ENCODE measurements around the gene FRMD4A. TPM values are rescaled to one million over a fixed set of nuclear protein-coding genes. Genes with fewer than 3 reads are reported as not detected.

FRMD4A gene
- polyA plus RNA-seq, 1 of the 3 experiments (the other 2 are of a cell fraction): 37.7 TPM

DNA sequence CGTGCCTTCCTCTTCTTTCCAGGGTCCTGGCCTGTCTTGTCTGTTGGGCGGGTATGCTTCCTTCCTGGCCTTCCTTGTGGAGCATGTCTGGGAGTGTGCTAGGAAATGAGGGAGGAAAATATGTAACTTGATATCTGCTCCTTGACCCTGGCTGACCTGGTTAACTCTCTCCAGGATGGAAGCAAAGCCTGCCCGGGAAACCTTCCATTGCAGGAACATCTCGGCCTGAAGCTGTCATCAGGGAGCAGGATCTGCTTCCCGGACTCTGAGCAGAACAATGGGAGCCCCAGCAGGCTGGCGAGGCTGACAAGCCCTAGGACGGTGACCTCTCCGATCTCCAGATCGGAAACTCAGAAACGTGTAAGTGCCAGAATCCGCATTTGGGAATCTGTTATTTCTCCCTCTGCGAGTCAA lies 340.3 kb downstream of the FRMD4A start:
- Histone ChIP-seq H3K27me3 (ENCODE audit: insufficient read depth) (no peaks in the 10 kb centered on the region), H4K20me1 (ENCODE audit: insufficient read depth) (no peaks in the 10 kb centered on the region), H3F3A (replicated peaks; ENCODE audit: insufficient read depth) (peaks cover 39% of the 10 kb centered on the region), H2AFZ (ENCODE audit: low read depth) (peak overlapping the region; percentile 7; the same call in 1 of the 2 replicates), H3K9me3 (no peaks in the 10 kb centered on the region), H3K4me2 (peak overlapping the region; percentile 56; the same call in 1 of the 2 replicates), H3K36me3 (replicated peaks in 1 of 2; ENCODE audit: control insufficient read depth in 1 of 2, insufficient read depth in 2 of 2, low read length in 1 of 2) (no peaks in the 10 kb centered on the region), H3K9me2 (no peaks in the 10 kb centered on the region), H3K4me3 (ENCODE audit: low read depth in 2 of 2, low read length in 1 of 2) (no peak overlapping the region), H3K9ac (no peak overlapping the region; the same call in 1 of the 2 replicates), H3K79me2 (ENCODE audit: insufficient read depth) (peaks cover 17% of the 10 kb centered on the region), H3K27ac (ENCODE audit: low read depth in 2 of 2, low read length in 1 of 2) (peak overlapping the region; percentile 76 to 94; a peak in 3 of 4 replicates), H3K4me1 (ENCODE audit: control insufficient read depth in 1 of 2, insufficient read depth in 2 of 2, low read depth in 1 of 2, low read length in 1 of 2) (peaks cover 16 to 27% of the 10 kb centered on the region in 2 experiments)
- CTCF ChIA-PET: interaction anchor here (1.5 kb wide), 1 partner anchor 71 kb away, joined by 5 read pairs; no protein-coding TSS in a partner anchor
- TF ChIP-seq POLR2AphosphoS5 (IDR thresholded peaks at IDR 0.05; ENCODE audit: low read depth, low read length): no peak
- 0 out of 2 replicates have a peak, but pooled peaks have one; percentile 42 for TF ChIP-seq RXRA (IDR thresholded peaks at IDR 0.05; ENCODE audit: borderline replicate concordance, low read depth)
- TF ChIP-seq, protein P1, sequence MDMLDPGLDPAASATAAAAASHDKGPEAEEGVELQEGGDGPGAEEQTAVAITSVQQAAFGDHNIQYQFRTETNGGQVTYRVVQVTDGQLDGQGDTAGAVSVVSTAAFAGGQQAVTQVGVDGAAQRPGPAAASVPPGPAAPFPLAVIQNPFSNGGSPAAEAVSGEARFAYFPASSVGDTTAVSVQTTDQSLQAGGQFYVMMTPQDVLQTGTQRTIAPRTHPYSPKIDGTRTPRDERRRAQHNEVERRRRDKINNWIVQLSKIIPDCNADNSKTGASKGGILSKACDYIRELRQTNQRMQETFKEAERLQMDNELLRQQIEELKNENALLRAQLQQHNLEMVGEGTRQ (IDR thresholded peaks at IDR 0.05; ENCODE audit: borderline replicate concordance, low read depth, low read length): no peak
- TF ChIP-seq NFIC (IDR thresholded peaks at IDR 0.05; ENCODE audit: borderline replicate concordance): no peak
- TF ChIP-seq MXI1 (IDR thresholded peaks at IDR 0.05; ENCODE audit: low read depth, low read length): no peak
- TF ChIP-seq JUND (IDR thresholded peaks at IDR 0.05): no peak
- no peak for TF ChIP-seq TEAD4 (IDR thresholded peaks at IDR 0.05; ENCODE audit: borderline replicate concordance, insufficient read depth)
- no peak for TF ChIP-seq FOSL2 (IDR thresholded peaks at IDR 0.05; ENCODE audit: borderline replicate concordance, low read depth)
- no peak for TF ChIP-seq NRF1 (IDR thresholded peaks at IDR 0.05; ENCODE audit: low read depth, low read length)
- TF ChIP-seq, protein P2, sequence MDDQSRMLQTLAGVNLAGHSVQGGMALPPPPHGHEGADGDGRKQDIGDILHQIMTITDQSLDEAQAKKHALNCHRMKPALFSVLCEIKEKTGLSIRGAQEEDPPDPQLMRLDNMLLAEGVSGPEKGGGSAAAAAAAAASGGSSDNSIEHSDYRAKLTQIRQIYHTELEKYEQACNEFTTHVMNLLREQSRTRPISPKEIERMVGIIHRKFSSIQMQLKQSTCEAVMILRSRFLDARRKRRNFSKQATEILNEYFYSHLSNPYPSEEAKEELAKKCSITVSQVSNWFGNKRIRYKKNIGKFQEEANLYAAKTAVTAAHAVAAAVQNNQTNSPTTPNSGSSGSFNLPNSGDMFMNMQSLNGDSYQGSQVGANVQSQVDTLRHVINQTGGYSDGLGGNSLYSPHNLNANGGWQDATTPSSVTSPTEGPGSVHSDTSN (IDR thresholded peaks at IDR 0.05): 0 out of 2 replicates have a peak, but pooled peaks have one; percentile 10
- TF ChIP-seq, protein P3, sequence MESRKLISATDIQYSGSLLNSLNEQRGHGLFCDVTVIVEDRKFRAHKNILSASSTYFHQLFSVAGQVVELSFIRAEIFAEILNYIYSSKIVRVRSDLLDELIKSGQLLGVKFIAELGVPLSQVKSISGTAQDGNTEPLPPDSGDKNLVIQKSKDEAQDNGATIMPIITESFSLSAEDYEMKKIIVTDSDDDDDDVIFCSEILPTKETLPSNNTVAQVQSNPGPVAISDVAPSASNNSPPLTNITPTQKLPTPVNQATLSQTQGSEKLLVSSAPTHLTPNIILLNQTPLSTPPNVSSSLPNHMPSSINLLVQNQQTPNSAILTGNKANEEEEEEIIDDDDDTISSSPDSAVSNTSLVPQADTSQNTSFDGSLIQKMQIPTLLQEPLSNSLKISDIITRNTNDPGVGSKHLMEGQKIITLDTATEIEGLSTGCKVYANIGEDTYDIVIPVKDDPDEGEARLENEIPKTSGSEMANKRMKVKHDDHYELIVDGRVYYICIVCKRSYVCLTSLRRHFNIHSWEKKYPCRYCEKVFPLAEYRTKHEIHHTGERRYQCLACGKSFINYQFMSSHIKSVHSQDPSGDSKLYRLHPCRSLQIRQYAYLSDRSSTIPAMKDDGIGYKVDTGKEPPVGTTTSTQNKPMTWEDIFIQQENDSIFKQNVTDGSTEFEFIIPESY (IDR thresholded peaks at IDR 0.05; ENCODE audit: borderline replicate concordance, low read depth): no peak
- TF ChIP-seq TCF12 (IDR thresholded peaks at IDR 0.05): no peak
- TF ChIP-seq, protein P4, sequence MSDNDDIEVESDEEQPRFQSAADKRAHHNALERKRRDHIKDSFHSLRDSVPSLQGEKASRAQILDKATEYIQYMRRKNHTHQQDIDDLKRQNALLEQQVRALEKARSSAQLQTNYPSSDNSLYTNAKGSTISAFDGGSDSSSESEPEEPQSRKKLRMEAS (IDR thresholded peaks at IDR 0.05; ENCODE audit: low read depth): no peak
- TF ChIP-seq FOXJ3 (CRISPR knock-in tag; IDR thresholded peaks at IDR 0.05): no peak
- TF ChIP-seq, protein P5, sequence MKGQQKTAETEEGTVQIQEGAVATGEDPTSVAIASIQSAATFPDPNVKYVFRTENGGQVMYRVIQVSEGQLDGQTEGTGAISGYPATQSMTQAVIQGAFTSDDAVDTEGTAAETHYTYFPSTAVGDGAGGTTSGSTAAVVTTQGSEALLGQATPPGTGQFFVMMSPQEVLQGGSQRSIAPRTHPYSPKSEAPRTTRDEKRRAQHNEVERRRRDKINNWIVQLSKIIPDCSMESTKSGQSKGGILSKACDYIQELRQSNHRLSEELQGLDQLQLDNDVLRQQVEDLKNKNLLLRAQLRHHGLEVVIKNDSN (IDR thresholded peaks at IDR 0.05; ENCODE audit: borderline replicate concordance, low read depth): no peak
- TF ChIP-seq YY1 (IDR thresholded peaks at IDR 0.05; ENCODE audit: low read depth): no peak
- no peak for TF ChIP-seq GATA2 (CRISPR knock-in tag; IDR thresholded peaks at IDR 0.05)
- WGBS (ENCODE audit: low lambda C conversion rate): 63% methylated on average over 11 of the region's 12 CpGs
- no peak for DNase-seq
- POLR2A ChIA-PET: no interaction called here
